Loucy (cell line): ENCODE measurements around the gene RPS6KA2.

ENCODE experiments used
- CTCF ChIP-seq: fragments of 200-600 bp; sonication (generic); conservative IDR thresholded peaks from 2 replicates; pipeline ENCODE4 v1.5.1; 2014; ENCODE audit warnings: mild to moderate bottlenecking, antibody characterized with exemption, low read length
- EZH2phosphoT487 ChIP-seq: fragments of 200-600 bp; IDR thresholded peaks from 2 replicates; pipeline ENCODE4 v1.6.1; 2018; ENCODE audit warnings: antibody characterized with exemption, mild to moderate bottlenecking, moderate library complexity, borderline replicate concordance

GRCh38 chr6:166467436-166468000 is 159.5 kb downstream of the RPS6KA2 start:
- TF ChIP-seq EZH2phosphoT487: no peak
- TF ChIP-seq CTCF: no peak
